Activated T-helper 1 cell treated with Interleukin-2 at 50 U/mL for 16 hours (primary cell): Measurements from ENCODE around the gene PTCD2.

ENCODE experiments used
- DNase-seq: peaks from one replicate; pipeline ENCODE4 v3.0.0-alpha.2; 2020; ENCODE audit warnings: low read depth

Gene PTCD2

GRCh38 chr5:72347801-72348308 is 27.7 kb downstream of the PTCD2 start:
- DNase-seq: no peak

- no peak for DNase-seq
Measured at GRCh38 chr5:72351376-72351775, 31.2 kb downstream of the PTCD2 start.

GRCh38 chr5:72352616-72353015 is 32.4 kb downstream of the PTCD2 start:
- no peak for DNase-seq

GRCh38 chr5:72353046-72353445 is 32.9 kb downstream of the PTCD2 start:
- DNase-seq: no peak

GRCh38 chr5:72355706-72356299 is 35.6 kb downstream of the PTCD2 start:
- no peak for DNase-seq

- no peak for DNase-seq
Measured at GRCh38 chr5:72356361-72356760, 36.2 kb downstream of the PTCD2 start.

GRCh38 chr5:72358925-72359324 is 38.8 kb downstream of the PTCD2 start:
- DNase-seq: no peak

- no peak for DNase-seq
Measured at GRCh38 chr5:72359886-72360285, 39.7 kb downstream of the PTCD2 start.

GRCh38 chr5:72363166-72363802 is 43.1 kb downstream of the PTCD2 start:
- no peak for DNase-seq

- no peak for DNase-seq
Measured at GRCh38 chr5:72364171-72364570, 44.0 kb downstream of the PTCD2 start.

- no peak for DNase-seq
Measured at GRCh38 chr5:72364951-72365350, 44.8 kb downstream of the PTCD2 start.

- DNase-seq: no peak
Measured at GRCh38 chr5:72366324-72366976, 46.3 kb downstream of the PTCD2 start.

GRCh38 chr5:72368271-72368670 is 48.1 kb downstream of the PTCD2 start:
- DNase-seq: no peak

GRCh38 chr5:72369301-72369700 is 49.1 kb downstream of the PTCD2 start:
- DNase-seq: no peak

GRCh38 chr5:72369711-72370110 is 49.5 kb downstream of the PTCD2 start:
- no peak for DNase-seq

- no peak for DNase-seq
Measured at GRCh38 chr5:72372331-72372730, 52.2 kb downstream of the PTCD2 start.

GRCh38 chr5:72372923-72373322 is 52.8 kb downstream of the PTCD2 start:
- DNase-seq: no peak

GRCh38 chr5:72374844-72375243 is 54.7 kb downstream of the PTCD2 start:
- no peak for DNase-seq

GRCh38 chr5:72376381-72376780 is 56.2 kb downstream of the PTCD2 start:
- no peak for DNase-seq

GRCh38 chr5:72377910-72378638 is 57.9 kb downstream of the PTCD2 start:
- DNase-seq: no peak

GRCh38 chr5:72378639-72379289 is 58.6 kb downstream of the PTCD2 start:
- DNase-seq: no peak

GRCh38 chr5:72379936-72380335 is 59.8 kb downstream of the PTCD2 start:
- DNase-seq: no peak
